Heart left ventricle (tissue), 16 donors: Measurements from ENCODE around the gene GREM1. TPM values are rescaled to one million over a fixed set of nuclear protein-coding genes. Genes with fewer than 3 reads are reported as not detected.

Experiments used
- ATAC-seq, 4 donors: fragments of 200-7000 bp; cut with Tn5 transposase; one replicate each; pipeline ENCODE4 v1.9.1; 2020 to 2022; ENCODE audit warnings: moderate library complexity in 4 of 4, mild to moderate bottlenecking in 3 of 4, moderate number of reproducible peaks in 1 of 4
- DNase-seq, 5 donors: peaks; one replicate each; pipeline ENCODE4 v3.0.0-alpha.2; 2020
- H3K27ac ChIP-seq, 12 donors: fragments of 200-600 bp; sonication (generic) in 4 of 12; one replicate each; pipeline versions ENCODE4 v1.5.0 to v1.8.0; 2016 to 2022; ENCODE audit warnings: mild to moderate bottlenecking in 2 of 12
- H3K27me3 ChIP-seq, 9 donors: fragments of 200-600 bp; sonication (generic) in 2 of 9; one replicate each; pipeline versions ENCODE4 v1.5.1 to v1.8.0; 2016 to 2022; ENCODE audit warnings: mild to moderate bottlenecking in 3 of 9
- H3K36me3 ChIP-seq, 9 donors: fragments of 200-600 bp; sonication (generic) in 2 of 9; one replicate each; pipeline versions ENCODE4 v1.5.0 to v1.8.0; 2018 to 2022; ENCODE audit warnings: mild to moderate bottlenecking in 2 of 9
- H3K4me1 ChIP-seq, 12 donors: fragments of 200-600 bp; sonication (generic) in 4 of 12; one replicate each; pipeline versions ENCODE4 v1.5.0 to v1.8.0; 2016 to 2022; ENCODE audit warnings: mild to moderate bottlenecking in 3 of 12
- H3K4me3 ChIP-seq, 12 donors: fragments of 200-600 bp; sonication (generic) in 4 of 12; one replicate each; pipeline versions ENCODE4 v1.5.0 to v1.8.0; 2017 to 2022; ENCODE audit warnings: mild to moderate bottlenecking in 9 of 12, moderate library complexity in 4 of 12
- H3K9me3 ChIP-seq, 12 donors: fragments of 200-600 bp; sonication (generic) in 4 of 12; one replicate each; pipeline versions ENCODE4 v1.5.0 to v1.8.0; 2016 to 2022; ENCODE audit warnings: mild to moderate bottlenecking in 1 of 12
- POLR2A ChIP-seq, 2 donors: fragments of 450-650 bp; IDR thresholded peaks; one replicate each; pipeline ENCODE4 v1.6.1; 2017; ENCODE audit warnings: antibody characterized with exemption in 2 of 2, mild to moderate bottlenecking in 2 of 2, moderate library complexity in 2 of 2
- WGBS, 4 donors: extraction: QIAGEN DNeasy Blood & Tissue Kit in 2 of 4; methylation state at CpG; one replicate each; pipeline versions ENCODE4 v1.1.5 to v1.1.7; 2013 to 2018; 5-methylcytosine and 5-hydroxymethylcytosine counted together
- intact Hi-C, 10 donors: fragments of 100-400 bp; cut with DNase I; formaldehyde crosslinking; loops; one replicate each; pipeline versions ENCODE4 v1.11.1 to v1.14.2; 2022
- polyA plus RNA-seq, 2 donors: library from polyadenylated mRNA; stranded (reverse); fragments of 200-250 nt; gene quantifications; one replicate each; pipeline ENCODE4 v1.2.3, GENCODE V29; 2013
- total RNA-seq, 9 donors: library from RNA; depleted of rRNA in 2 of 9; stranded (reverse); fragments of >200 nt in 2 of 9; fragmentation: NEBNext Ultra II Directional in 3 of 9; extraction: Animal tissue kit (Norgen Biotek cat#: 25700) in 3 of 9; gene quantifications; one replicate each; pipeline versions ENCODE4 v1.1.0 to v1.2.4, GENCODE V29; 2016 to 2023
- TF ChIP-seq, protein P1 (sequence below), 12 donors: fragments of 200-600 bp; sonication (generic) in 4 of 12; IDR thresholded peaks; one replicate each; pipeline versions ENCODE4 v1.5.0 to v1.8.0; 2018 to 2022; ENCODE audit warnings: antibody characterized with exemption in 12 of 12, mild to moderate bottlenecking in 5 of 12
- donor health status: ischemic (EF 13 %, LVEDD 7.1; RV severe dilation, severe dysfunction).
- donor health status: healthy with polysubstance abuse.
- donor health status: DM: no; HTN: yes; CAD: no.
- donor health status: DM: no; HTN: no; CAD: no.
- donor health status: ischemic (EF 25% LVEDD 6.9; RV normal size, moderate dysfunction).
- donor health status: ischemic (EF 25% LVEDD 5.7; RV mildly dilated, moderate dysfunction).
- donor health status: healthy.
- donor health status: DM: yes; HTN: yes; CAD: no.
- donor health status: ischemic (EF 35%, LVEDD 5.7; RV mildly dilated, moderate dysfunction).
- donor health status: nonischemic (EF 11% LVEDD 7.7; RV severe dilation, severe dysfunction).
- donor health status: DM: yes; HTN: yes; CAD: no.
- donor health status: PGD.
- donor health status: ischemic (EF 29% LVEDD 5.4; RV normal size, mild dysfunction).
- donor health status: nonischemic (EF 23%, LVEDD 6.1; RV moderate dilation, normal function).

The GREM1 gene
- total and polyA plus RNA-seq, 11 donors: 0.04 to 2.3 (median 0.12) TPM; not detected in 6

DNA sequence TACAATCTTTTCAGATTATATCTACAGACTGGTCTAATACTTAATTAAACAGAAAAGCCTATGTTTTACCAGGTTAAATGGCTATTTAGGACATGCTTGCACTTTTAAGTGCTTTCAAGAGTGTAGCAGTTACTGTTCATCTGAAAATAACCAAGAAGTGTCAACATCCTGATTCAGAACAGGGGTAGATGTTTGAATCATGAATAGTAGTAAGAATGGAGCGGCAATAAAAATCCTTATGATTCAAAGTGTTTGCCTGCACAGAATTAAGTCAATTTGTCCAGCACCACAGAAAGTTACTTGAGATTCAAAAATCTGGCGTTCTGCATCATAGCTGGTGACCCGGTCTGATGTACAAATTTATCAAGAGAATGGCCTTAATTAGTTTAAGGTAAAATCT is 48.3 kb downstream of the GREM1 start:
- no peak overlapping the region for H3K4me3 ChIP-seq
- no peak for TF ChIP-seq POLR2A (IDR thresholded peaks at IDR 0.05)
- TF ChIP-seq, protein P1, sequence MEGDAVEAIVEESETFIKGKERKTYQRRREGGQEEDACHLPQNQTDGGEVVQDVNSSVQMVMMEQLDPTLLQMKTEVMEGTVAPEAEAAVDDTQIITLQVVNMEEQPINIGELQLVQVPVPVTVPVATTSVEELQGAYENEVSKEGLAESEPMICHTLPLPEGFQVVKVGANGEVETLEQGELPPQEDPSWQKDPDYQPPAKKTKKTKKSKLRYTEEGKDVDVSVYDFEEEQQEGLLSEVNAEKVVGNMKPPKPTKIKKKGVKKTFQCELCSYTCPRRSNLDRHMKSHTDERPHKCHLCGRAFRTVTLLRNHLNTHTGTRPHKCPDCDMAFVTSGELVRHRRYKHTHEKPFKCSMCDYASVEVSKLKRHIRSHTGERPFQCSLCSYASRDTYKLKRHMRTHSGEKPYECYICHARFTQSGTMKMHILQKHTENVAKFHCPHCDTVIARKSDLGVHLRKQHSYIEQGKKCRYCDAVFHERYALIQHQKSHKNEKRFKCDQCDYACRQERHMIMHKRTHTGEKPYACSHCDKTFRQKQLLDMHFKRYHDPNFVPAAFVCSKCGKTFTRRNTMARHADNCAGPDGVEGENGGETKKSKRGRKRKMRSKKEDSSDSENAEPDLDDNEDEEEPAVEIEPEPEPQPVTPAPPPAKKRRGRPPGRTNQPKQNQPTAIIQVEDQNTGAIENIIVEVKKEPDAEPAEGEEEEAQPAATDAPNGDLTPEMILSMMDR (IDR thresholded peaks at IDR 0.05): no peak
- no peak for DNase-seq
- H3K27me3 ChIP-seq: peaks cover 0 to 5% (median 0%) of the 10 kb centered on the region in 9 donors
- H3K27ac ChIP-seq: no peak overlapping the region
- intact Hi-C loops: no loop called here
- no peak for ATAC-seq
- no peaks in the 10 kb centered on the region for H3K9me3 ChIP-seq
- H3K36me3 ChIP-seq: no peaks in the 10 kb centered on the region
- WGBS, 4 donors: 59 to 80% (median 68%) methylated on average over 3 of the region's 3 CpGs
- H3K4me1 ChIP-seq: no peaks in the 10 kb centered on the region

DNA sequence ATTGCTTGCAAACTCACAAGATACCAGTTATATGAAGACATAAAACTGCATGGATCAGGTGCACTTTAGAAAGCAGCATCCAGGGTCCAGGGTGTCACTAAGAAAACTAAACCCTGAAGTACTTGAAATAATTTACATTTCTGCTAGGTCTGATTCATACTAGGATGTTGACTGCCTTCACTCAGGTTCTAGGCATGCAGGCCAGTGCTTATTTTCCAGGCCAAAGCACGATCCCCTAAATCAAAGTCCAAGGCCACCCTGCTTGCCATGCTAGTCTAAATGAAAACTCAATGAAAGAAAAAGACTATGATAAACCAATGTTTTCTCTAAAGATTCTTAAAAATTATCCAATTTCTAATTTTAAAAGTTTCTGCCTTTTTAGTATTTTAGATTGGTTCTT is 49.4 kb downstream of the GREM1 start:
- H3K27ac ChIP-seq: no peak overlapping the region
- ATAC-seq: no peak
- H3K27me3 ChIP-seq: no peaks in the 10 kb centered on the region
- DNase-seq: no peak
- intact Hi-C loops: no loop called here
- 78 to 97% (median 89%) methylated on average over 1 of the region's 1 CpG for WGBS, 4 donors
- TF ChIP-seq, protein P1 (IDR thresholded peaks at IDR 0.05): no peak
- TF ChIP-seq POLR2A (IDR thresholded peaks at IDR 0.05): no peak
- no peaks in the 10 kb centered on the region for H3K4me1 ChIP-seq
- no peak overlapping the region for H3K4me3 ChIP-seq
- no peaks in the 10 kb centered on the region for H3K9me3 ChIP-seq
- H3K36me3 ChIP-seq: no peaks in the 10 kb centered on the region

DNA sequence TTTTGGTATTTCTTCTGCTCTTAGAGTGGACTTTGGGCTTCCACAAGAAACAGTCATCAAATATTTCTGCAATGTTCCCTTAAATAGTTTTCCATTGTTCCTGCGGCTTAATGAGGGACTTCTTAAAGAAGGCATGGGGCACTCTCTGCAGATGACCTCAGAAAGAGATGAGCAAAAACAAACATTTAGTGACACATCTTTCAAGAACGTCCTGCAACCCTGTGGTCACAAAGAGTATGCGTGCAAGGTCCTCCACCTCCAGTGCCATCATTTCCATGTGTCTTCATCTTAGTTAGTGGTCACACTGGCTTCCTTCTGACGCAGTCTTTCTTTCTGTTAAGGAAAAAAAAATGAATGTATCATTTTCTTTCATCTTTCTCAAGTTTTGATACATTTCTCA is 56.2 kb downstream of the GREM1 start:
- ATAC-seq (no peak), DNase-seq (no peak)
- WGBS, 4 donors: 72 to 80% (median 75%) methylated on average over 4 of the region's 4 CpGs
- TF ChIP-seq POLR2A (IDR thresholded peaks at IDR 0.05): no peak
- TF ChIP-seq, protein P1 (IDR thresholded peaks at IDR 0.05): no peak
- Histone ChIP-seq H3K27ac (no peak overlapping the region), H3K4me3 (no peak overlapping the region), H3K9me3 (peaks cover 0 to 8% (median 7%) of the 10 kb centered on the region in 12 donors), H3K27me3 (no peaks in the 10 kb centered on the region), H3K36me3 (no peaks in the 10 kb centered on the region), H3K4me1 (no peaks in the 10 kb centered on the region)
- intact Hi-C loops: no loop called here

DNA sequence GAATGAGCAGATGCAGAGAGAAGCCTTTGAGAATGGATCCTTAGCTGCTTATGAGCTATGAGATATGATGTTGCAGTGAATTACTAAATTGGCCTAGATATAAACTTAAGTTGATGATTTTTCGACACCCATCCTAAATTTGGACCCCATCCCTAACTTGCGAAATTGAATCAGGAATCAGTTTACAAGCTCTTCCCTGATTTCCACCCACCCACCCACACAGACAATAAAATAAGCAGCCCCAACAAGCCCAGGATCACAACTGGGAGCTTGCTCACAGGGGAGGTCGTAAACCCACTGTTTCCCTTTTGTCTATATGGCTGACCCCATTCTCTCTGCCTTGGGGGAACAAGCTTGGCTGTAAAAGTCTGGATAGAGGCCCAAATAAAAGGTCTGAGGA is 57.3 kb downstream of the GREM1 start:
- WGBS, 4 donors: 61 to 85% (median 81%) methylated on average over 3 of the region's 3 CpGs
- no peak overlapping the region for H3K4me3 ChIP-seq
- DNase-seq (no peak), ATAC-seq (no peak)
- TF ChIP-seq, protein P1 (IDR thresholded peaks at IDR 0.05): no peak
- TF ChIP-seq POLR2A (IDR thresholded peaks at IDR 0.05): no peak
- no peaks in the 10 kb centered on the region for H3K4me1 ChIP-seq
- H3K27me3 ChIP-seq: no peaks in the 10 kb centered on the region
- H3K9me3 ChIP-seq: peaks cover 0 to 15% (median 7%) of the 10 kb centered on the region in 12 donors
- no peaks in the 10 kb centered on the region for H3K36me3 ChIP-seq
- intact Hi-C loops: no loop called here
- H3K27ac ChIP-seq: no peak overlapping the region
